Lung (tissue), 12 donors: ENCODE measurements around the gene PPA2. TPM values are rescaled to one million over a fixed set of nuclear protein-coding genes. Genes with fewer than 3 reads are reported as not detected.

Source experiments
- ATAC-seq: fragments of 200-7000 bp; cut with Tn5 transposase; one replicate; pipeline ENCODE4 v1.9.1; 2020; ENCODE audit warnings: moderate number of reproducible peaks; ENCODE audit not compliant: insufficient read depth, low FRiP score
- DNase-seq, 3 donors: peaks; one replicate each; pipeline ENCODE4 v3.0.0-alpha.2; 2013 to 2017
- H3K27ac ChIP-seq, 2 donors: one replicate each; pipeline ENCODE4 v1.5.1; 2013; ENCODE audit warnings: mild to moderate bottlenecking in 2 of 2, moderate library complexity in 2 of 2, control low read depth in 1 of 2, inconsistent platforms in 1 of 2, low read depth in 1 of 2, low read length in 1 of 2
- H3K27me3 ChIP-seq, 3 donors: one replicate each; pipeline ENCODE4 v1.5.1; 2013; ENCODE audit warnings: low read length in 2 of 3; ENCODE audit not compliant: control insufficient read depth in 3 of 3, insufficient read depth in 3 of 3
- H3K36me3 ChIP-seq, 4 donors: one replicate each; pipeline ENCODE4 v1.5.1; 2013; ENCODE audit warnings: low read length in 4 of 4, mild to moderate bottlenecking in 1 of 4, moderate library complexity in 1 of 4; ENCODE audit not compliant: control insufficient read depth in 4 of 4, insufficient read depth in 4 of 4
- H3K4me1 ChIP-seq, 5 donors: one replicate each; pipeline ENCODE4 v1.5.1; 2013; ENCODE audit warnings: low read length in 5 of 5, mild to moderate bottlenecking in 2 of 5, moderate library complexity in 1 of 5; ENCODE audit not compliant: control insufficient read depth in 5 of 5, insufficient read depth in 5 of 5
- H3K4me3 ChIP-seq: one replicate; pipeline ENCODE4 v1.5.1; 2013; ENCODE audit warnings: mild to moderate bottlenecking, control low read depth, moderate library complexity
- H3K9ac ChIP-seq, 2 donors: one replicate each; pipeline ENCODE4 v1.5.1; 2013; ENCODE audit warnings: low read length in 2 of 2, control low read depth in 1 of 2; ENCODE audit not compliant: insufficient read depth in 1 of 2
- H3K9me3 ChIP-seq, 4 donors: one replicate each; pipeline ENCODE4 v1.5.1; 2013; ENCODE audit warnings: low read length in 3 of 4, mild to moderate bottlenecking in 1 of 4, moderate library complexity in 1 of 4; ENCODE audit not compliant: control insufficient read depth in 4 of 4, insufficient read depth in 3 of 4
- CTCF ChIP-seq: IDR thresholded peaks from 2 replicates; pipeline ENCODE4 v1.5.1; 2012; ENCODE audit warnings: mild to moderate bottlenecking; ENCODE audit errors: control extremely low read depth, extremely low read depth
- WGBS, 2 donors: extraction: QIAGEN DNeasy Blood & Tissue Kit; methylation state at CpG; one replicate each; pipeline ENCODE4 v1.1.7; 2013; 5-methylcytosine and 5-hydroxymethylcytosine counted together
- polyA plus RNA-seq, 2 donors: library from polyadenylated mRNA; stranded (reverse); fragments of 200-250 nt; gene quantifications; one replicate each; pipeline ENCODE4 v1.2.1, GENCODE V29; 2013
- total RNA-seq, 2 donors: library from RNA; depleted of rRNA in 1 of 2; stranded (reverse); fragments of >200 nt in 1 of 2; gene quantifications; one replicate each; pipeline ENCODE4 v1.2.1, GENCODE V29; 2014 to 2021
- donor health status: control.
- donor health status: control.
- donor health status: Bipolar disorder and iron deficiency.
- donor health status: healthy.
- donor health status: DM: yes; HTN: yes; CAD: no.

PPA2 gene
- total and polyA plus RNA-seq, 4 donors = 70.0 to 114 (median 77.1) TPM

- Histone ChIP-seq H3K4me1 (no peaks in the 10 kb centered on the region), H3K27ac (no peak overlapping the region), H3K9me3 (no peaks in the 10 kb centered on the region), H3K9ac (no peak overlapping the region), H3K27me3 (no peaks in the 10 kb centered on the region), H3K4me3 (no peak overlapping the region), H3K36me3 (no peaks in the 10 kb centered on the region)
- DNase-seq (no peak), ATAC-seq (no peak)
- no peak for TF ChIP-seq CTCF
- 46 to 59% methylated on average over 1 of the region's 1 CpG for WGBS, 2 donors
Measured at GRCh38 chr4:105509714-105510113, 35.9 kb upstream of the PPA2 start.

- Histone ChIP-seq H3K9me3 (no peaks in the 10 kb centered on the region), H3K9ac (no peak overlapping the region), H3K4me1 (no peaks in the 10 kb centered on the region), H3K4me3 (no peak overlapping the region), H3K36me3 (no peaks in the 10 kb centered on the region), H3K27ac (no peak overlapping the region), H3K27me3 (no peaks in the 10 kb centered on the region)
- TF ChIP-seq CTCF = no peak
- WGBS, 2 donors = 45 to 56% methylated on average over 1 of the region's 1 CpG
- ATAC-seq = no peak
- no peak for DNase-seq
Measured at GRCh38 chr4:105509291-105509690, 35.4 kb upstream of the PPA2 start.

GRCh38 chr4:105504744-105505143 lies 30.9 kb upstream of the PPA2 start:
- Histone ChIP-seq H3K9ac (no peak overlapping the region), H3K27ac (no peak overlapping the region), H3K36me3 (no peaks in the 10 kb centered on the region), H3K4me1 (no peaks in the 10 kb centered on the region), H3K4me3 (no peak overlapping the region), H3K27me3 (no peaks in the 10 kb centered on the region), H3K9me3 (no peaks in the 10 kb centered on the region)
- DNase-seq (peak in 2 of 3 donors; percentile 16 to 22), ATAC-seq (no peak)
- no peak for TF ChIP-seq CTCF
- WGBS, 2 donors = 48 to 64% methylated on average over 2 of the region's 2 CpGs

- ATAC-seq (no peak), DNase-seq (no peak)
- no peak for TF ChIP-seq CTCF
- H3K9me3 ChIP-seq = no peaks in the 10 kb centered on the region
- H3K27me3 ChIP-seq = no peaks in the 10 kb centered on the region
- H3K9ac ChIP-seq = no peak overlapping the region
- no peak overlapping the region for H3K4me3 ChIP-seq
- no peaks in the 10 kb centered on the region for H3K36me3 ChIP-seq
- no peaks in the 10 kb centered on the region for H3K4me1 ChIP-seq
- 80 to 84% methylated on average over 2 of the region's 2 CpGs for WGBS, 2 donors
- no peak overlapping the region for H3K27ac ChIP-seq
Measured at GRCh38 chr4:105503484-105503883, 29.6 kb upstream of the PPA2 start.
